Fibroblast of lung (primary cell): ENCODE measurements around the gene CTNND2.

ENCODE experiments used
- CTCF ChIP-seq, 2 donors: IDR thresholded peaks in 1 of 2; conservative IDR thresholded peaks in 1 of 2; 1 replicate in 1 of 2; 2 replicates in 1 of 2; pipeline ENCODE4 v1.5.1; 2011 to 2012; ENCODE audit warnings: low read length in 2 of 2, control low read depth in 1 of 2, inconsistent platforms in 1 of 2, low read depth in 1 of 2, mild to moderate bottlenecking in 1 of 2
- EZH2 ChIP-seq: IDR thresholded peaks from 2 replicates; pipeline ENCODE4 v1.5.1; 2012; ENCODE audit warnings: low read length, control low read depth, mild to moderate bottlenecking; ENCODE audit errors: missing control alignments

DNA sequence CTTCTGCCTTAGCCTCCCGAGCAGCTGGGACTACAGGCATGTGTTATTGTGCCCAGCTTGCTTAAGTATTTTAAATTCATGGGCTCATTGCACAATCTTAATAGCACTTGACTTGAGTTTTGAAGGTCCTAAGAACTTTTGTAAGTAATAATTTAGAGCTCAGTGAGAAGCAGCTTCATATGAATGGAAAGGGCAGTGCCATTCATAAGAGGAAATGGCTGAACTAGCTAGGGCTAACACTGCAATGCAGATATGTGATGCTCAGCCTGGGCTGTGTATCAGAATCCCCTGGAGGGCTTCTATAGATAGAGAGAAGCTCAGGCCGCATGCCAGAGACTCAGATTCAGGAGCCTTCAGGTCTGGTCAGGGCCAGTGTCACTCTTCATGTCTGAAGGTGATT is 847.7 kb downstream of the CTNND2 start:
- TF ChIP-seq CTCF (conservative IDR thresholded peaks at IDR 0.05 in 1 of 2, IDR thresholded peaks at IDR 0.05 in 1 of 2; ENCODE audit: low read depth in 1 of 2, low read length in 2 of 2): no peak
- TF ChIP-seq EZH2: no peak
